Activated CD8-positive, alpha-beta memory T cell treated with anti-CD3 and anti-CD28 coated beads, Interleukin-2, amount 10 ng/mL, durations not matched to agents 7 days and 5 days (primary cell): ENCODE data around the gene PLIN4. TPM values are rescaled to one million over a fixed set of nuclear protein-coding genes. Genes with fewer than 3 reads are reported as not detected.
"Not testable (repeated sequence)": the region's sequence is repeated elsewhere in the genome, so short reads cannot be mapped to it uniquely, and the experiment has no call there.

Experiments used
- ATAC-seq: fragments of 150-1000 bp; cut with Tn5 transposase; one replicate; pipeline ENCODE4 v1.10.0; 2021; ENCODE audit warnings: moderate library complexity
- CTCF ChIA-PET: fragments of 350-600 bp; sonication (Branson Sonifier 250); formaldehyde crosslinking; loops from one replicate; lab custom pipeline; 2021; ENCODE audit warnings: antibody characterized with exemption; lab: Charles Lee
- DNase-seq: peaks from one replicate; pipeline ENCODE4 v3.0.0-alpha.2; 2020
- H3K27ac Mint-ChIP-seq: one replicate; pipeline ENCODE4 v1.8.0; 2021; ENCODE audit warnings: mild to moderate bottlenecking, mixed read lengths
- H3K27me3 Mint-ChIP-seq: one replicate; pipeline ENCODE4 v1.8.0; 2021; ENCODE audit warnings: mixed read lengths
- H3K36me3 Mint-ChIP-seq: one replicate; pipeline ENCODE4 v1.8.0; 2021; ENCODE audit warnings: mild to moderate bottlenecking, mixed read lengths
- H3K4me1 Mint-ChIP-seq: one replicate; pipeline ENCODE4 v1.8.0; 2021; ENCODE audit warnings: mixed read lengths
- H3K4me3 Mint-ChIP-seq: one replicate; pipeline ENCODE4 v1.8.0; 2021; ENCODE audit warnings: mild to moderate bottlenecking, moderate library complexity, mixed read lengths
- H3K9me3 Mint-ChIP-seq: one replicate; pipeline ENCODE4 v1.8.0; 2022; ENCODE audit warnings: low read depth, mixed read lengths
- total RNA-seq, 2 experiments: library from RNA; stranded (reverse); gene quantifications; one replicate each; pipeline ENCODE4 v1.2.3, GENCODE V29; 2021

The PLIN4 gene
- total RNA-seq, 2 experiments from 2014 or later: not detected

DNA sequence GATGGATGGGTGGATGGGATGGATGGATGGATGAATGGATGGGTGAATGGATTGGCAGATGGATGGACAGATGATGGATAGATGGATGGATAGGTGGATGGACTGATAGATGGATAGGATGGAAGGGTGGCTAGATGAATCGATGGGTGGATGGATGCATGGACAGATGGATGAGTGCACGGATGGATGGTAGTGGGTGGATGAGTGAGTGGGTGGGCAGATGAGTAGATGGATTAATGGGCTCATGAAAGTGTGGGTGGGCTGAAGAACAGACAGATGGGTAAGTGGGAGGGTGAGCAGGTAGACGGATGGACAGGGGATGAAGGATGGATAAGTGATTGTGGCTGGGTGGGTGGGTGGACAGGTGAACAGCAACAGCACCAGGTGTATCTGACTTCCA, 35.5 kb upstream of the PLIN4 start:
- Mint-ChIP-seq H3K27ac (no peak overlapping the region), H3K9me3 (no peaks in the 10 kb centered on the region), H3K27me3 (no peaks in the 10 kb centered on the region), H3K4me3 (no peak overlapping the region), H3K36me3 (no peaks in the 10 kb centered on the region), H3K4me1 (no peaks in the 10 kb centered on the region)
- CTCF ChIA-PET: no interaction called here
- no peak for ATAC-seq
- no peak for DNase-seq

DNA sequence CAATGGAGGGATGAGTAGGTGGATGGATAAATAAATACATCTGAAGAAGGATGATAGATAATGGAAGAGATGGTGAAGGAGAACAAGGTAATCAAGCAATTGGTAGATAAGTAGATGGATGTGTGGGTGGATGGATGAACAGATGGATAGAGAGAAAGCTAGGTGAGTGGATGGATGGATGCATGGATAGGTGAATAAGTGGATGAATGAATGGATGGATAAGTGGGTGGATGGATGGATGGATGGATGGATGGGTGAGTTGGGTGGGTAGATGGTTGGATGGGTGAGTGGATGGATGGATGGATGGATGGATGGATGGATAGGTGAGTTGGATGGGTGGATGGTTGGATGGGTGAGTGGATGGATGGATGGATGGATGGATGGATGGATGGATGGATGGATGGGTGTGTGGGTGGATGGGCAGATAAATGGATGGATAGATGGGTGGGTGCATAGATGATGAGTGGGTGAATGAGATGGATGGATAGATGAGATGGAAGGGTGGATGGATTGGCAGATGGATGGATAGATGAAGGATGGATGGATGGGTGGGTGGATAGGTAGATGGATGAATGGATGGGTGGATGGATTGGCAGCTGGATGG, 34.9 kb upstream of the PLIN4 start:
- H3K9me3 Mint-ChIP-seq: no peaks in the 10 kb centered on the region

DNA sequence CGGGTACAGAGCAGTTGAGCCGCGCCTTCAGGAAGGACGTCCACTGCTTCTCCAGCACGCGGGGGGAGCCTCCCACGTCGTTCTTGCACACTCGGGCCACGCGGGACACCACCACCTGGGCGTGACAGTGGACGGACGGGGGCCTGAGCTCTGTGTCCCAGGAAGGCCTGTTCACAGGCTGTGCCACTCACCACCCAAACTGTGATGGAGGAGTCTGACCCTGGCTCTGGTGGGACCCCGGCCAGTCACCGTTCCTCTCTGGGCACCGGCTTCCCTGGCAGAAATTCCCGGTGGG, 34.2 kb upstream of the PLIN4 start:
- Mint-ChIP-seq H3K36me3 (no peaks in the 10 kb centered on the region), H3K4me3 (no peak overlapping the region), H3K9me3 (no peaks in the 10 kb centered on the region), H3K27me3 (no peaks in the 10 kb centered on the region), H3K27ac (no peak overlapping the region), H3K4me1 (no peaks in the 10 kb centered on the region)
- CTCF ChIA-PET: no interaction called here
- ATAC-seq (no peak), DNase-seq (no peak)

More for the DNA sequence above, 34.9 kb upstream of the PLIN4 start:
- Mint-ChIP-seq H3K4me1 (no peaks in the 10 kb centered on the region), H3K36me3 (no peaks in the 10 kb centered on the region), H3K27ac (no peak overlapping the region), H3K27me3 (no peaks in the 10 kb centered on the region), H3K4me3 (no peak overlapping the region)
- no peak for DNase-seq
- ATAC-seq: no peak
- CTCF ChIA-PET: no interaction called here

DNA sequence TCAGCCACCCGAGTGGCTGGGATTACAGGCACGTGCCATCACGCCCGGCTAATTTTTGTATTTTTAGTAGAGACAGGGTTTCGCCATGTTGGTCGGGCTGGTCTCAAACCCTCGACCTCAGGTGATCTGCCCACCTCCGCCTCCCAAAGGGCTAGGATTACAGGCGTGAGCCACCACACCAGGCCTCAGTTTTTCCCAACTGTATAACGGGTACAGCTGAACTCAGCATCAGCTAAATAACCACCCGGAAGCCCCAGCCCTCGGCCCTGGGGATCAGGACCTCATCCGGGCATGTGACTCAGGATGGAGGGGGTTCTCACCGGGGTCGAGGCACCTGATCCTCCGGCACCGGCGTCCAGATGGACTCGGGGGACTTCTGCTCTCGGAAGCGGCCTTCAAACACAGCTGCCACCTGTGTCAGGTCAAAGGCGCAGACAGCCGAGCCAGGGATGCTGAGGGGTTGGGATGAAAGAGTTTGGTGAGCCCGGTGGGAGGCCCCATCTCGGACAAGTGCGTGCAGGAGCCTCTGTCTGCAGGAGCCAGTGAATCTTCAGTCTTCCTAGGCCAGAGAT, 32.3 kb upstream of the PLIN4 start:
- Mint-ChIP-seq H3K9me3 (no peaks in the 10 kb centered on the region), H3K27me3 (no peaks in the 10 kb centered on the region), H3K4me3 (no peak overlapping the region), H3K36me3 (no peaks in the 10 kb centered on the region), H3K4me1 (no peaks in the 10 kb centered on the region), H3K27ac (no peak overlapping the region)
- CTCF ChIA-PET: interaction anchor here (0.8 kb wide), 1 partner anchor 25 kb away, joined by 3 read pairs; no protein-coding TSS in a partner anchor
- no peak for ATAC-seq
- no peak for DNase-seq

DNA sequence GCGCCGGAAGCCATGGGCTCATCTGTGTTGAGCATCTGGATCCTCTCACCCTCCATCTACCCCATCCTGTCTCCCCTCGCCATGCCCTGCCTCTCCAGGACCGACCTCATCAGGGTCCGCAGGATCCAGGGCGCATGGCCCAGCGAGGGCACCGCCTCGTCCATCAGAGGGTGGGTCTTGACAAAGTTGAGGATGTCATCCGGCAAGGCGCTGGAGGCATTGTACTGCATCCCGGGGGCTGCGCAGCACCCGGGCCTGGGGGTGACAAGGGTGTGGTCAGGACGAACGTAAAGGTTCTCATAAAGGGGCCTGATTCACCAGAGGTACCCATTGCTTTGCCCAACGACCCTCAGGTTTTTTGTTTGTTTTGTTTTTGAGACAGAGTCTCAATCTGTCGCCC, 31.7 kb upstream of the PLIN4 start:
- no peaks in the 10 kb centered on the region for H3K9me3 Mint-ChIP-seq

DNA sequence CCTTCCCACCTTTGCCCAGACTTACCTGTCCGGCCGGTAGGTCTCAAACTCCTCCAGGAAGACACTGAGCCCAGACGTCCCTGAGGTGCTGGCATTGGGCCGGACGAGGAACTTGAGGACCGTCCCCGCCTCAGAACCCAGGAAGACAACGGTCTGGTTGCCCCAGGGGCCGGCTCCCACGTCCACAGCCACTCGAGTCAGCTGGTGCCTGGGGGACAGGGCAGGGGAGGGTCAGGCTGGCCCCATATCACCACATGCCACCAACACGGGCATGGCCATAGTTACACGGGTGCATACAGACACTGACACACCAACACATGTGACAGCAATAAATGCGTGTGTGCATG, 29.9 kb upstream of the PLIN4 start:
- CTCF ChIA-PET: interaction anchor here (1.5 to 2.2 kb wide), 2 partner anchors 23 to 88 kb away, joined by 3 to 12 read pairs; no protein-coding TSS in a partner anchor
- H3K4me1 Mint-ChIP-seq: no peaks in the 10 kb centered on the region
- no peak overlapping the region for H3K27ac Mint-ChIP-seq
- no peak for DNase-seq
- H3K9me3 Mint-ChIP-seq: no peaks in the 10 kb centered on the region
- ATAC-seq: no peak
- H3K27me3 Mint-ChIP-seq: no peaks in the 10 kb centered on the region
- H3K4me3 Mint-ChIP-seq: no peak overlapping the region
- H3K36me3 Mint-ChIP-seq: no peaks in the 10 kb centered on the region

More for the DNA sequence above, 31.7 kb upstream of the PLIN4 start:
- DNase-seq: no peak
- no peak for ATAC-seq
- H3K36me3 Mint-ChIP-seq: no peaks in the 10 kb centered on the region
- no peaks in the 10 kb centered on the region for H3K4me1 Mint-ChIP-seq
- no peak overlapping the region for H3K27ac Mint-ChIP-seq
- no peak overlapping the region for H3K4me3 Mint-ChIP-seq
- H3K27me3 Mint-ChIP-seq: no peaks in the 10 kb centered on the region
- CTCF ChIA-PET: interaction anchor here (0.8 kb wide), 1 partner anchor 26 kb away, joined by 3 read pairs; no protein-coding TSS in a partner anchor

DNA sequence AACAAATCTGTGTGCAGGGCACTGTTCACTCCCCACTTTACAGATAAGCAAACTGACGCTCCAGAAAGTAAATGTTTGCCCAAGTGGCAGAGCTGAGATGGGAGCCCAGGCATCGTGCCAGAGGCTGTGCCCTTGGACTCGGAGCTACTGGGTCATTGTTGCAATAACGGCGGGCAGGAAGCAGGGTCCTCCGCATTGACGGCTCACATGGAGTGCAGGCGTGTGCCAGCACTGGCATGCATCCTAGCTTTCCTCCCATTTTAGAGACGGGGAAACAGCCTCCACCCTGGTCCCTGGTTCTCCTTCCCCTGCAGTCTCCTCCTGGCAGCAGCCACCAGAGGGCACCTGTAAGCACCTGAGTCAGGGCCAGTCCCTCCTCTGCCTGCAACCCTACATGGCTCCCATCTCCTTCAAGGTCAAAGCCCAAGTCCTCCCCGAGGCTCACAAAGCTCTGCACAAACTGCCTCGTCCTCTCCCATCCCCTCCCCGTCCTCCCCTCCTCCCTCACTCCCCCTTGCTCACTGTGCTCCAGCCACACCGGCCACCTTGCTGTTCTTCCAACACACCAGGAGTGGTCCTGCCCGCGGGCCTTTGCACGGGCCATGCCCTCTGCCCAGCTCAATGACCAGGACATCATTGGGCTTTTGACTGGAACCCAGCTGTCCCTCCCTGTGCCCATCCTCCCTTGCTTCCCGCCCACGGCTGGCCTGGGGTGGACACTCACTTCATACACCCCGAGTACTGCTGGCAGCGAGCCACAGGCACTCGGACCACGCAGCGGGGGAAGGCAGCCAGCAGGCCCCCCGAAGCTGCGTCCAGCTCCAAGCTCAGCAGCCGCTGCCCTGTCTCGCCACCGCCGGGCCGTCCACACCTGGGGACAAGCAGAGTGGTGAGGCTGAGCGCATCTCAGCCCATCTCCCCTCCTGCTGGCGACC, 29.3 kb upstream of the PLIN4 start:
- peak; percentile 23 for ATAC-seq
- CTCF ChIA-PET: interaction anchor here (0.6 to 2.2 kb wide), 6 partner anchors 11 to 1283 kb away, joined by 3 to 12 read pairs (median 3); partner anchors contain the start of gene SEMA6B
- peak; percentile 54 for DNase-seq
- Mint-ChIP-seq H3K9me3 (no peaks in the 10 kb centered on the region), H3K4me1 (peaks cover 1% of the 10 kb centered on the region), H3K36me3 (no peaks in the 10 kb centered on the region), H3K27me3 (no peaks in the 10 kb centered on the region), H3K4me3 (no peak overlapping the region), H3K27ac (no peak overlapping the region)

DNA sequence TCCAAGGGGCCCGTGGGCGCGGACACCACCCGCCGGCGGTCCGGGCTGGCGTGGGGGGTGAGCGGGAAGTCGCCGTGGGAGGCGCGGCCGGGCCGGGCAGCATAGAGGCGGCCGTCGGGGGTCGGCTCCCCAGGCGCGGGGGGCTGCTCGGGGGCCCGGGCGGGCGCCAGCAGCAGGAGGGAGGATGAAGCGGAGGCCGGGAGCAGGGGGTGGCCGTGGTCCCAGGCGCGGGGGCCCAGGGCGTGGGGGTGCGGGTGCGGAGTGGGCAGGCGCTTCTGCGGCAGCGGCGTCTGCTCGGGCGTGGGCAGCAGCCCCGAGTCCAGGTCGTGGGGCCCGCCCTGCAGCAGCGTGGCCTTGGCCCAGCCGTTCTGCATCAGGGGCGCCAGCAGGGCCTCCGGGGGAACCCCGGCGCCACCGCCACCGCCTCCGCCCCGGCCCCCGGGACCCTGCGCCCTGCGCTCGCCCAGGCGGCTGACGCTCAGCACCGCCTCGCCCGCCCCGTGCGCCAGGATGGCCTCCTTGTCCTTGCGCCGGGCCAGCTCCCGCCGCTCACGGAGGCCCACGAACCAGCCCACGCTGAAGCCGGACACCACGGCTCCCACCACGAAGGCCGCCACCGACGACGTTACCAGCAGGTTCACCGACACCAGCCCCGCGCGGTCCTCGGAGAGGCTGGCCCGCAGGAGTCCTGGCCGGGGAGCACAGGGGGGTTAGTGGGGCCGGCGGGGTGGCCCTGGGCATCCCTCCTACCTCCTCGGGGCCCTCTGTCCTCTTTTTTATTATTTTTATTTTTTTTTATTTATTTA, 25.8 kb upstream of the PLIN4 start:
- H3K4me3 Mint-ChIP-seq: no peak overlapping the region
- no peaks in the 10 kb centered on the region for H3K9me3 Mint-ChIP-seq
- no peak for DNase-seq
- CTCF ChIA-PET: no interaction called here
- no peak overlapping the region for H3K27ac Mint-ChIP-seq
- no peaks in the 10 kb centered on the region for H3K27me3 Mint-ChIP-seq
- no peak for ATAC-seq
- no peaks in the 10 kb centered on the region for H3K36me3 Mint-ChIP-seq
- H3K4me1 Mint-ChIP-seq: peaks cover 4% of the 10 kb centered on the region

DNA sequence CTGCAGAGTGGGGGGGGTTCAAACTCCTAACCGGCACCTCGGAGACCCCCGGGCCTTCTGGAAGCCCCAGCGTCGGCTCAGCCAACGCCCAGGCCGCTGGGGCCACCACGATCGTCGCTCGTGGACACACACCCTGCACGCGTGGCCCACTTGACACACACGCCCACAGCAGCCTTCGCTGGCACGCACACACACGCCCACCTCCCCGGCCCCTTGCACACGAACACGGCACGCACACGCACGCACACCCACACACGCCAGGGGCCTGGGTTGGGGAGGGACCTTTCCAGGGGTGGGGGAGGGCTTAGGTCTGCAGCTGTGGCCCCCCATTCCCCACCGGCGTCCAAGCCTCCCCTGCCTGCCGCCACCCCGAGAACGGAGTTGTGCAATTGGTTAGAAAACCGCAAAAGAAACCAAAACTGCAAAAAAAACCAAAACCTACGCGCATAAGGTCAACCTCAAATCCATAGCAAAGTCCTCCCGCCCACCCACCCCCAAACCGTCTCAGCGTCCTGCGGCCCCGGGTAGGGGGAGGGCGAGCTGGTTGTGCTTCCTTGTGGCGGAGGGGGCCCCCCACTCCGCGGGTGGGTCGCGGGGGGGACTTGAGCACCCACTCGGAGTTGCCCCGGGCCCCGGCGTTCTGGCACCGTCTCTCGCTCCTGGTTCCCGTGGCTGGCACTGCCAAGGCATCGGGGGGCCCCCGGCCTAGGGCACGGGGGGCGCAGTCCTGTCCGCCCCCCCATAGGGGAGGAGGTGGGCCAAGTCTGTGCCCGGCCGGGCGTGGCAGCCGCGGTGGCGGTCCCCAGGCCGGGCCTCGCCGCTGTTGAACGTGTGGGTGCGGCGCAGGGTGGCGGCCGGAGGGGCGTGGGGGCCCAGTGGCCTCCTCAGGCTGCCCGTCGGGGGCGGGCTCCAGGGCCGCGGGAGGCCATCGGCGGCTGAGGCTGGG, 24.9 kb upstream of the PLIN4 start:
- no peak for ATAC-seq
- Mint-ChIP-seq H3K27ac (no peak overlapping the region), H3K9me3 (no peaks in the 10 kb centered on the region), H3K27me3 (no peaks in the 10 kb centered on the region), H3K36me3 (no peaks in the 10 kb centered on the region), H3K4me3 (no peak overlapping the region), H3K4me1 (peaks cover 4% of the 10 kb centered on the region)
- CTCF ChIA-PET: no interaction called here
- DNase-seq: no peak

DNA sequence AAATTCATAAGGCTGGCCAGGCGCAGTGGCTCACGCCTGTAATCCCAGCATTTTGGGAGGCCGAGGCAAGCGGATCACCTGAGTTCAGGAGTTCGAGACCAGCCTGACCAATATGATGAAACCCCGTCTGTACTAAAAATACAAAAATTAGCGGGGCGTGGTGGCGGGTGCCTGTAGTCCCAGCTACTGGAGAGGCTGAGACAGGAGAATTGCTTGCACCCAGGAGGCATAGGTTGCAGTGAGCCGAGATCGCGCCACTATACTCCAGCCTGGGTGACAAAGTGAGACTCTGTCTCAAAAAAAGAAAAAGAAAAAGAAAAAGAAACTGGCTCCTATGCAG, 23.5 kb upstream of the PLIN4 start:
- H3K4me1 Mint-ChIP-seq, CTCF ChIA-PET, H3K27me3 Mint-ChIP-seq, H3K9me3 Mint-ChIP-seq, H3K36me3 Mint-ChIP-seq, ATAC-seq, H3K27ac Mint-ChIP-seq, DNase-seq, H3K4me3 Mint-ChIP-seq: not testable (repeated sequence)

DNA sequence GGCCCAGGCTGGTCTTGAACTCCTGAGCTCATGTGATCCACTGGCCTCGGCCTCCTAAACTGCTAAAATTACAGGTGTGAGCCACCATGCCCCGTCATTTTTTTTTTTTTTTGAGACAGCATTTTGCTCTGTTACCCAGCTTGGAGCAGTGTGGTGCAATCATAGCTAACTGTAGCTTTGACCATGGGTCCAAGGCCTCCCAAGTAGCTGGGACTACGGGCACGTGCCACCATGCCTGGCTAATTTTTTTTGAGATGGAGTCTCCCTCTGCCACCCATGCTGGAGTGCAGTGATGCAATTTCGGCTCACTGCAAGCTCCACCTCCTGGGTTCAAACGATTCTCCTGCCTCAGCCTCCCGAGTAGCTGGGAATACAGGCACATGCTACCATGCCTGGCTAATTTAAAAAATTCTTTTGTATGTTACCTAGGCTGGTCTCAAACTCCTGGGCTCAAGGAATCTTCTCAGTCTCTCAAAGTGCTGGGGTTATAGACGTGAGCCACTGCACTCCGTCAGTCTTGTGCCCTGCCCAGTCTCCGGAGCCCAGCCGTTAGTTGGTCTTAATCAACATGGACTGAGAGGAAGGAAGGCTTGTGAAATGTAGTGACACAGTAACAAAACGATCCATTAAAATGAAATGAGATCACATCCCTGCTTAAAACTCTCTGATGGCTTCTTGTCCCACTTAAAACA, 23.0 kb upstream of the PLIN4 start:
- H3K27ac Mint-ChIP-seq: no peak overlapping the region
- H3K4me3 Mint-ChIP-seq: no peak overlapping the region
- no peaks in the 10 kb centered on the region for H3K27me3 Mint-ChIP-seq
- no peak for DNase-seq
- CTCF ChIA-PET: interaction anchor here (1.3 to 1.8 kb wide), 2 partner anchors 16 to 18 kb away, joined by 4 to 9 read pairs; no protein-coding TSS in a partner anchor
- no peaks in the 10 kb centered on the region for H3K36me3 Mint-ChIP-seq
- H3K9me3 Mint-ChIP-seq: no peaks in the 10 kb centered on the region
- peaks cover 4% of the 10 kb centered on the region for H3K4me1 Mint-ChIP-seq
- no peak for ATAC-seq
